H1 (cell line): Measurements from ENCODE around the gene SLC6A8. TPM values are rescaled to one million over a fixed set of nuclear protein-coding genes. Genes with fewer than 3 reads are reported as not detected.

Source experiments
- KDM1A ChIP-seq: fragments of 200-600, 300-600 bp; sonication (generic); IDR thresholded peaks from 2 replicates; pipeline ENCODE4 v1.7.1; 2016; ENCODE audit warnings: mild to moderate bottlenecking, low read length, borderline replicate concordance
- KDM4A ChIP-seq: IDR thresholded peaks from one replicate; pipeline ENCODE4 v1.7.1; 2012; ENCODE audit warnings: low read depth, mild to moderate bottlenecking, moderate library complexity, low read length, inconsistent platforms; ENCODE audit not compliant: severe bottlenecking
- TAF1 ChIP-seq: IDR thresholded peaks from 2 replicates; pipeline ENCODE4 v1.6.1; 2011; ENCODE audit warnings: mild to moderate bottlenecking, low read depth, low read length
- TAF7 ChIP-seq: optimal IDR thresholded peaks from 2 replicates; pipeline ENCODE3; 2011; ENCODE audit warnings: low read depth, mild to moderate bottlenecking, inconsistent platforms, low read length, moderate library complexity, borderline replicate concordance
- TEAD4 ChIP-seq: IDR thresholded peaks from 2 replicates; pipeline ENCODE4 v1.6.1; 2012; ENCODE audit warnings: low read depth, low read length, inconsistent platforms, mixed read lengths
- polyA plus RNA-seq, 7 experiments: library from polyadenylated mRNA; depleted of rRNA in 3 of 7; stranded (reverse) in 5 of 7; unstranded in 2 of 7; fragments of >200 nt in 5 of 7; fragments of 200-250 nt in 2 of 7; gene quantifications; 1 replicate in 5 of 7; 2 replicates in 1 of 7; 4 replicates in 1 of 7; pipeline versions ENCODE4 v1.2.1 to v1.2.3, GENCODE V29; 2011 to 2013; ENCODE audit warnings: missing spikeins in 2 of 7, mixed read lengths in 2 of 7
- total RNA-seq: library from RNA; stranded (reverse); fragmentation: NEBNext Ultra II Directional; extraction: Animal tissue kit (Norgen Biotek cat#: 25700); gene quantifications from 2 replicates; pipeline ENCODE4 v1.2.1, GENCODE V29; 2021

The SLC6A8 gene
- total and polyA plus RNA-seq, 2 of the 8 experiments (the other 6 are each of a cell fraction or from before 2014, with no cell fraction given): 87.7 to 94.7 TPM

DNA sequence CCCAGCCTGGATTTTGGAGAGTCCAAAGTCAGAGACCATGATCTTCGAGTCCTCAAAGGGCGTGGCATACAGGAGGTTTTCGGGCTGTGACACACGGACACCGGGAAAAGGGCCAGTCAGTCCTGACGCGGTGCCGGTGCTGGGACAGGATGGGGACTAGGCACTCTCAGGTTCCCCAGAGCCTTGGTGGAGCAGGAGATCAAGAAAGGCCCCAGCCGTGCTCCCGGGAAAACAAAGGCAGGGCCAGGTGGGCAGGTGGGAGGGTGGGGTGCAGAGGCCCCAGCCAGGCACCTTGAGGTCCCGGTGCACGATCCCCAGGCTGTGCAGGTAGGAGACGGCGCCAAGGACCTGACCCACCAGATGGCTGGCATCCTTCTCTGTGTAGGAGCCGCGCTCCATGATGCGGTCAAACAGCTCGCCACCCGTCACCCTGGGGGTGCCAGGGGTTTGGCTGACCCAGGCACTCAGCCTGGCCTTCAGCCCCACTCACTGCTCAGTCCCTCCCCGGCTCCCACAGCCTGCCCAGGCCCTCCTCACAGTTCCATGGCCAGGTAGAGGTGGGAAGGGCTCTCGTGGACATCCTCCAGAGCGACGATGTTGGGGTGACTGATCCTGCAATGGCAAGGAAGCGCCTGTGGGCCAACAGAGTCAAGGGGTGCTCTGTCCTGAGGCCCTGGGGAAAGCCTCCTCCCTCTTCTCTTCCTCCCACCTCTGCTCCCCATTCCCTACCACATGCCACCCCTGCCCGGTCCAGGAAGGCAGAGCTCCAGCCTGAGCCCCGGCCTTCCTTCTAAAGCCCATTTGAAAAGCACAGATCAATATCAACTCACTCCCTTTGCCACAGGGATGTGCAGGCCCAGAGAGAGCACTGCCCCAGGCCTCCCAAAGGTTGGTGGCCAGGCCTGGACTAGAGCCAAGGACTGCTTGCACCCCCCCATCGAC, 15.9 kb upstream of the SLC6A8 start (continued):
- TF ChIP-seq TAF7: no peak
- no peak for TF ChIP-seq KDM1A
- no peak for TF ChIP-seq TEAD4
- no peak for TF ChIP-seq TAF1
- no peak for TF ChIP-seq KDM4A
